ENCODE measurements around the gene SLC25A39.

DNA sequence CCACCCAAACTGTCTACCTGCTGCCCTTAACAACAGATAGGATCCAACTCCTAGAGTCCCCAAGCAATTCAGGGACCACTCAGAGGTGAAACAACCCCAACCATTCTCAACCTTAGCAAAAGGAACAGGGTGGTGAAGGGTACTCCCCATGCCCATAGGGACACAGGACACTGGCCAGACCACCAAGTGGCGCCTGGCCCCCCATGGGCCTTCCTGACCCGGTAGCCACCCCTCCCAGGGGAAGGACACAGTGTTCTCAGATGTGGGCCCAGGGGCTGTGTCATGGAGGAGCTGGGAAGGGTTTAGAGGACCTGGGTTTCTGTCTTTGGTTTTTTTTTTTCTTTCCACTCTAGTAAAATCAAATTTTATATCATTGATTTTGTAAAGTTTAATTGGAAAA, 9.7 kb upstream of the SLC25A39 start:
- TF ChIP-seq, protein P1, sequence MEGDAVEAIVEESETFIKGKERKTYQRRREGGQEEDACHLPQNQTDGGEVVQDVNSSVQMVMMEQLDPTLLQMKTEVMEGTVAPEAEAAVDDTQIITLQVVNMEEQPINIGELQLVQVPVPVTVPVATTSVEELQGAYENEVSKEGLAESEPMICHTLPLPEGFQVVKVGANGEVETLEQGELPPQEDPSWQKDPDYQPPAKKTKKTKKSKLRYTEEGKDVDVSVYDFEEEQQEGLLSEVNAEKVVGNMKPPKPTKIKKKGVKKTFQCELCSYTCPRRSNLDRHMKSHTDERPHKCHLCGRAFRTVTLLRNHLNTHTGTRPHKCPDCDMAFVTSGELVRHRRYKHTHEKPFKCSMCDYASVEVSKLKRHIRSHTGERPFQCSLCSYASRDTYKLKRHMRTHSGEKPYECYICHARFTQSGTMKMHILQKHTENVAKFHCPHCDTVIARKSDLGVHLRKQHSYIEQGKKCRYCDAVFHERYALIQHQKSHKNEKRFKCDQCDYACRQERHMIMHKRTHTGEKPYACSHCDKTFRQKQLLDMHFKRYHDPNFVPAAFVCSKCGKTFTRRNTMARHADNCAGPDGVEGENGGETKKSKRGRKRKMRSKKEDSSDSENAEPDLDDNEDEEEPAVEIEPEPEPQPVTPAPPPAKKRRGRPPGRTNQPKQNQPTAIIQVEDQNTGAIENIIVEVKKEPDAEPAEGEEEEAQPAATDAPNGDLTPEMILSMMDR (IDR thresholded peaks at IDR 0.05; ENCODE audit: insufficient read depth, low read depth, low read length): no peak
- no peak for TF ChIP-seq EZH2 (IDR thresholded peaks at IDR 0.05; ENCODE audit: insufficient read depth, low read length)
